ENCODE data around the gene TRPV4.

Gene TRPV4

DNA sequence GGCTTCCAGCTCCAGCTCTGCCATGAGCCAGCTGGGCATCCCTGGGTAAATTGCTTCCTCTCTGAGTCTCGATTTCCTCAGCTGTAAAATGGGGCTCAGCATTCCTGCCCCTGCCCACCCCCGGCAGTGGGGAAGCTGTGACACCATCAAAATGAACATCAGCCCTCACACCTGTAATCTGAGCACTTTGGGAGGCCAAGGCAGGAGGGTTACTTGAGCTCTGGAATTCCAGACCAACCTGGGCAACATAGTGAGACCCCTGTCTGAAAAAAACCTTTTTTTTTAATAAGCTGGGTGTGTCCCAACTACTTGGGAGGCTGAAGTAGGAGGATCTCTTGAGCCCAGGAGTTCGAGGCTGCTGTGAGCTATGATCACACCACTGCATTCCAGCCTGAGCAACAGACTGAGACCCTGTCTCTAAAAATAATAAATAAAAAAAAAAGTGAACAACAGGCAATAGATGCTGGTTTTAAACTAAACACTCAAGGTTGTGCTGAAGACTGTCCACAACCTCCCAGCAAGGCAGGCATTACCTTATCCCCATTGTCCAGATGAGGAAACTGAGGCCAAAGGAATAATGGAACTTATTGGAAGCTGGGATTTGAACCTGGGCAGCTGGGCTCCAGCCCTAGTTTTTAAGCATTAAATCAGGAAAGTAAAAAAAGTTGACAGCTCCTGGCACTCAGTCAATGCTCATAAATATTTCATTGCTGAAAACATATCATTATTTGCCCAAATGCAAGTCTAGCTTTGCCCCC is 4.3 kb downstream of the TRPV4 start:
- no peak for DNase-seq (ENCODE audit: low read depth)

DNA sequence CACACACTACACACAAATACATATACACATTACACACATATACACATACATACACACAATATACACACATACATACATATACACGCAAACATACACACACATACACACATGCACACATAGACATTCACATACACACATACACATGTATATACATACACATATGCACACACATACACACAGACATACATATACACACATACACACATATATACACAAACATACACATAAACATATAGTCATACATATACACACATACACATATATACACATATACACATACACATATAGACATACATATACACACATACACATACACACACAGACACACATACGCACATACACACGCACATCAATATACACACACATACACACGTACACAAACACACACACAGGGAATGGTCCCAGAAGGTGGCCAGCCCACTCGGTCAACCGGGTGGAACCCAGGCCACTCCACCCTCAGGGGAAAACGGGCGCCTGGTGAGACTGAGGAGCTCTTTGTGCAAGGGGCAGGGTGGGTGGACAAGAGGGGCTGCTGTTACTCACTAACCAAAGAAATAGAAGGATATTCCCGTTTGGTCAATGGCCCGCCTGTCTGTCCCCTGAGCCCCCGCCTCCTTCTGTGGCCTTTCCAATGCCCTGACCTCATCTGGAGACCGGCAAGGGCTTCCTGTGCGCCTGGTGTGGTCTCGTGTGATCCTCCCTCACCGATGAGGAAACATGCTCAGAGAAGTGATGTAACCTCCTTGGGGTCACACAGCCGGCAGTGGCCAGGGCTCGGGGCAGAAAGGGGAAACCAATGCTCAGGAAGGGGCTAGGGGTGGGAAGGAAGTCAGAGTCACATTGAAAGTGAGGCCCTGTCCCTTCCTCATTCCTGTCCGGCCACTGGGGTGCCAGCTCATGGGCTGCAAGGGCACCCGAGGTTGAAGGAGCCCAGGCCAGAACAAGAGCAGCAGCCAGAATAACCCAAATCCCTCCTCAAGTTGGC is 5.3 kb downstream of the TRPV4 start:
- peak; percentile 26 for DNase-seq (ENCODE audit: low read depth)

DNA sequence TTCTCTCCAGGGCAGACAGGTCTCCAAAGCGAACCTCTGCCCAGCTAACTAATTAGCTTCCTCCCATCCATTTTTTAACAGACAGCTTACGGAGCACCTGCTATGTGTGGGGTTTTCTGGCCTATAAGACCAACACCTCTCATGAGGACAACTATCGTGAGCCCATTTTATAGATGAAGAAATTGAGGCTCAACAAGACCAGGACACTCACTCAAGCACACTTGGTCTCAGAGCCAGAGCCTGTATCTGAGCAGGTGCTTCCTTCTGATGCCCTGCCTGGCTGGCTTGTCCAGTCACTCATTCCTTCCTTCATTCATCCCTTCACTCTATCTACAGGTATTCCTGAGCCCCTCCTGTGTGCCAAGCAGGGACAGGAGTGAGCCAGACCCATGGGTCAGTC is 6.1 kb downstream of the TRPV4 start:
- no peak for DNase-seq (ENCODE audit: low read depth)

DNA sequence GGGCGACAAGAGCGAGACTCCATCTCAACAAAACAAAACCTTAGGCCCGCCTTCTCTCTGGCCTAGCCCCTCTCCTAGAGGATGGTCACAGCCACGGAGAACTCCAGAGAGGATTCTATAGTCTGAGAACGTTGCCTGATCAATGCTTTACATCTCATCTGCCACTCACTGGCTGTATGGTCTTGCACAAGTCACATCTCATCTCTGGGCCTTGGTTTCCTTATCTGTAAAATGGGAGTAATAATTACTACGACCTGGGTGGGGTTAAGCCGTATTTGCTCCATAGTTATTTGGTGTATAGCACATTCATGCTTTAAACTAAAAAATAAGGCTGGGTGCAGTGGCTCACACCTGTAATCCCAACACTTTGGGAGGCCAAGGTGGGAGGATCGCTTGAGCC is 8.5 kb downstream of the TRPV4 start:
- DNase-seq (ENCODE audit: low read depth), result no peak

DNA sequence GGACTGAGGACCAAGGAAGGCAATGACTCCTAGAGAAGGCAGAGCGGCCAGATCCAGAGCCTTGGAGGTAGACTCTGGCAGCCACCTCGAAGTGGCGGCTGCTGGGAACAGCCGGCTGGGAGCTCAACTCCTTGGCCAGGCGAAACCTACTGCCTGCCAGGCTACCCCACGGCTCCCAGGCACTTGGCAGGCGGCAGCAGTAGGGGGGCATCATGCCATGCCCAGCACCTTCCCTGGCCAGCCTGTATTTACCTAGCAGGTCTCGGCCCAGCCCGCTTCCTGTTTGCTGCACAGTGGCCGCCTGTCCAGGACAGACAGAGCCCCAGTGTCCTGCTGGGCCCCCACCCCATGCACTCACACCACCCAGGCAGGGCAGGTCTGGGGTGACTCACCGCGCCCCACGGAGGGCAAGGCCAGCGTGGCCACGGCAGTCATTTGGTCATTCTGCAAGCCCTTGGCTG is 10.2 kb downstream of the TRPV4 start:
- no peak for DNase-seq (ENCODE audit: low read depth)

DNA sequence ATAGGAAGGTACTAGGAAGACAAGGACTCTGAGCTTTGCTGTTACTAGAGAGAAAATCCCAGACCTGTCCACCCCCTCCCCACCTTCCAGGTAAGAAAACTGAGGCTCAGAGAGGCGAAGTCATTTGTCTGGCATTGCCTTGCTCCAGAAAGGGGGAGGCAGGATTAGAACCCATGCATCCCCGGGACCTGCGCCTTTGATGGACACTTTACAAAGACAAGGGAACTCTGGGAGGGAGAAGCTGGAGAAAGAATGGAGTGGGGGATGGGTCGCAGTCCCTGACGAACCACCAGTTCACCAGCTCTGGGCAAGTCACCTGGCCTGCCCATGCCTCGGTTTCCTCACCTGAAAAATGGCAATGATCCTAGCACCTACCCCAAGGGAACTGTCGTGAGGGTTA is 10.8 kb downstream of the TRPV4 start:
- no peak for DNase-seq (ENCODE audit: low read depth)

DNA sequence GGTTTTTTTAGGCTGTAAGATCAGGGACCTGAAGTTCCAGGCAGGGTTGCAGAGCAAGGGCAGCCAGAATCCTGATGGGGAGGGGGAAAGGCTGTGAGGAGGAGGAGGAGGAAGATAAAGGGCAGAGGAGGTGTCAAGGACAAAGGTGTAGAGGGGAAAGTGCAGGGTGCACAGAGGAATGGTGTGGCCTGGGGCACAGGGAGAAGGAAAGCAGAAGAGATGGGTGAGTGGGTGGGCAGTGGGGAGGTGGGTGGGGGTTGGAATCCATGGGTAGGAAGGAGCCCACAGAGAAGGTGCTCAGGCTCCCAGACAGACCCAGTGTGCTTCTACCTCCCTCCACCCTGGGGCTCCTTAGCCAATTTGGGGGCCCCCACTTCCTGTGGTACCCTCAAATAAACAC is 11.2 kb downstream of the TRPV4 start:
- no peak for DNase-seq (ENCODE audit: low read depth)

DNA sequence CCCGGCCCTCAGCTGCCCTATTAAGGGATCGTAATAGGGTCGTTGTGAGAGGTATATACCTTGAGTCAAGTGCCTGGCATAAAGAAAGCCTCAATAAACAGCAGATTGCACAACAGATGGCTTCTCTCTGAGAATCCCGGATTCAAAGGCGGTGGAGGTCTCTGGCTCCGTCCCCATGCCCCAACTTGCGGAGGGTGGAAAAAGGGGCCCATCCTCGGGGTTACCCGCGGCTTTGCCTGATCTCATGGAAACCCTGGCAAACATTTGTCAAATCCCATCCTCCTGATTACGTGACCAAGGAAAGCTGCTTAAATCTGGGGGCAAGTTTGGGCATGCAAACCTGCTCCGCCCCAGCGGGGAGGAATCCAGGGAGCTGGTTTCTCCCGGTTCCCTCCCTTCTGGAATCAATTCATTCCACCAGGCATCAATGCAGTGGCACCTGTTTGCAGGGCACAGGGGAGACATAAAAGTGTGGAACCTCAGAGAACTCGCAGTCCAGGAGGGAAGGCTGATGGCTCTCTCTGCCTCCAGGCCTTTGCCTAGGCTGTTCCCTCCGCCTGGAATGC is 12.3 kb downstream of the TRPV4 start:
- no peak for DNase-seq (ENCODE audit: low read depth)

DNA sequence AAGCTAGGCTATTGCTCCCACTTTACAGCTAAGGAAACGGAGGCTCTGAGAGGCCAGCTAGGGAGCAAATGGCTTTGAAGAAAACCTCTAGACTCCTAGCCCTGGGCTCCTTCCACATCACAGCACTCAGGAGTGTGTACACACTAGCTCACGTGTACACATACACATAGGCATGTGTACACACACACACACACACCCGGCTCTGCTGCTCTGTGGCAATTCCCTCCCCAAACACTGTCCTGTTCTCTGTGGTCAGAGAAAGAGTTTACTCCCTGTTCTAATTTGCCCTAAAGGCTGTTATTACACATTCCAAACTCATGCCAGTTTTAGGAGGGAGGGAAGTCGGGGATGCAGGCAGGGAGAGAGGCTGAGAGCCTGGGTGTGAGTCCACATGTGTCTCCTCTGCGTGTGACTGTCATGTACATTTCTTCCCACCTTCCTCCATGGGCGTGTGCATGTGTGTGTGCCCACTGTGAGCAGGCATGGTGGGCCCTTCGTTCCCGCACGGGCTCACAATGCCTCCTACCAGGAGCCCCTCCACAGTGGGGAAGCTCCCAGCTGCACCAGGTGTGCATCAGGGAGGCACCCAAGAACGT is 14.2 kb downstream of the TRPV4 start:
- peak; percentile 41 for DNase-seq (ENCODE audit: low read depth)

DNA sequence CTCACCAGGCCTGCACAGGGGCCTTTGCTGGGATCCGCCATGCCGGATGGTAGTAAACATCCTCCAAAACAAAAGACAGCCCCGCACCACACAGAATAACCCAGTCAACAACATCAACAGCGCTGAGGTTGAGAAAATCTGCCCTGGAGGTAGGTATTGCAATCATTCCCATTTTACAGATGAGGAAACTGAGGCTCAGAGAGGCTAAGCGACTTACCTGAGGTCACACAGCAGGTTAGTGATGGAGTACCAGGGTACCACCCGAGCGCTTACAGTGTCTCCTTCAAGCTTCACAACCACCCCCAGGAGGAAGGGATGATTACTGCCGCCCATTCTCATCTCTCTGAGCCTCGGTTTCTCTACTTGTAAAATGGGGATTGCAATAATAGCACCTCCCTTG is 14.9 kb downstream of the TRPV4 start:
- no peak for DNase-seq (ENCODE audit: low read depth)

DNA sequence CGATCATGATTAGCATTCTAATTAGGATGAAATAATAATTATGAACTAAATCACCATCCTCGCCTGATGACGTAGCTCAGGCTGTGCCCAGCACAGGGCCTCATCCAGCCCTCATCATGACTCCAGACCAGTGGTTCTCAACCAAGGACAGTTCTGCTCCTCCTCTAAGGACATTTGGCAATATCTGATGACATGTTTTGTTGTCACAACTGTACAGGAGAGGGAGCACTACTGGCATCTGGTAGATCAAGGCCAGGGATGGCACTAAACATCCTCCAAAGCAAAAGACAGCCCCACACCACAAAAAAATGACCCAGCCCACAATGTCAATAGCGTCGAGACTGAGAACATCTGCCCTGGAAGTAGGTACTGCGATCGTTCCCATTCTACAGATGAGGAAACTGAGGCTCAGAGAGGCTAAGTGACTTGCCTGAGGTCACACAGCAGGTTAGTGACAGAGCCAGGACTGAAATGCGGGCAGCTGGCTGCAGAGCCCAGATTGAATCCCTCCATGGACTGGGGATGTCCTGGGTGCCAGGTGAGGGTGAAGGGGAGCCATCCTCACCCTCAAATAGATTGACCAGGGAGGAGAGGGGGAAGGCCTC is 15.5 kb downstream of the TRPV4 start:
- DNase-seq (ENCODE audit: low read depth), result no peak

DNA sequence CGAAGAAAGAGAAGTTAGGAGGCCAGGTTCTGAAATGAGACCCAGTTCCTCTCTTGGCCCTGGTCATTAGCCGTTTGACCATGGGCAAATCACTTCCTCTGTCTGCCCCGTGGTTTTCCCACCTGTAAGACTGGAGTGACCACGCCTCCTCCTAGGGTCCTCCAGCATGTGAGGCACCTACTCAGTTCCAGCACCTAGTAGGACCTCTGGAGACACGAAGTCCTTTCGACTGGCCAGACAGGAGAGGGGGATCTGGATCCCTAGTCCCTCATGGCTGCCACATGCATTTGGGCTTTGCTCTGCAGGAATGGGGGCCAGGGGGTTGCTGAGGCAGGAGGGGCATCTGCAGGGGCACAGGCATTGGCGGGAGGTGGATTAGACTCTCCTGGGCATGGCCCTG is 16.3 kb downstream of the TRPV4 start:
- DNase-seq (ENCODE audit: low read depth), result no peak

DNA sequence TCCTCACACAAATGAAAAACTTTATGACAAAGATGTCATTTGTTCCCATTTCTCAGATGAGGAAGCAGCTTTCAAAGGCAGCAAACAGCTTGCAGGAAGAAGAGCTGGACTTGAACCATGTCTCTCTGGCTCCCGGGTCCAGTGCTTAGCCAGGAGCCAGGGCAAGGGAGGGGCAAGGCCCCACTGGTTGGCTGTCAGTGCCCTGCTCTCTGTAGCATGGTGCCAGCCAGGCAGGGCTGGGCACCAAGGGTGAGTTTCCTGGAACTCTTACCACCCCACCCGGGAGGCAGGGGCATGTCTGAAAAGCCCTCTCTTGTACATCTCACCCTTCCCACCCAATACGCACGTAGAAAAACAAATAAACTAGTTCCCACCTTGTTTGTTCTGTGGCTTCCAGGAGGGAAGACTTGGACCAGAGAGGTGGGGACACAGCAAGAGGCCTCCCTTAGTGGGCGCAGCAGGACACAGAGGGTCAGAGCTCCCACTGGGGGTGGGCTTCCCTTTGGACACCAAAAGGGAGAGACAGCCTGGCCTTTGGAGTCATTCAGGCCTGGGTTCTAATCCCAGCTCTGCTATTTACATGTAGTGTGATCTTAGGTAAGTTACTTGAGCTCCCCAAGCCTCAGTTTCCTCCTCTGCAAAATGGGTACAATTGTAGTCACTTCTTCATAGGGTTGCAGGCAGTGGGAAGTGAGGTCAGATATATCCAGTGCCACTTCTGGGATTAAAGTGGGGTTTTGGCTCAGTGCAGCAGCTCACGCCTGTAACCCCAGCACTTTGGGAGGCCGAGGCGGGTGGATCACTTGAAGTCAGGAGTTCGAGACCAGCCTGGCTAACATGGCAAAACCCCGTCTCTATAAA is 17.2 kb downstream of the TRPV4 start:
- DNase-seq (ENCODE audit: low read depth), result no peak

DNA sequence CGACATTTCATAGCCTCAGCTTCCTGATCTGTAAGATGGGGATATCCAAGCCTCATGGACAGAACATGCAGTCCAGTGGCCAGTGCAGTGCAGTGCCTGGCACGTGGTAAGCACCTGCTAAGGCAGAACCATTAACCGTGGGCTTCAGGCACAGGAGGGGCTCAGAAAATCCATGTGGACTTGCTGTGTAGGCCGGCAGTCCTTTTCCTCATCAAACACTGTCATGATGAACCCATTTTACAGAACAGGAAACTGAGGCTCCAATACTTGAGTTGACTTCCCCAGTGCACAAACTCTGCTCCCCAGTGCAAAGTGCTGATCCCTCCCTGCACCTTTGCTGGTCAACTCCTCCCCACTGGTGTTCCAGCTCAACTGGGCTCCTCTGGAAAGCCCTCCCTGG is 18.0 kb downstream of the TRPV4 start:
- no peak for DNase-seq (ENCODE audit: low read depth)

DNA sequence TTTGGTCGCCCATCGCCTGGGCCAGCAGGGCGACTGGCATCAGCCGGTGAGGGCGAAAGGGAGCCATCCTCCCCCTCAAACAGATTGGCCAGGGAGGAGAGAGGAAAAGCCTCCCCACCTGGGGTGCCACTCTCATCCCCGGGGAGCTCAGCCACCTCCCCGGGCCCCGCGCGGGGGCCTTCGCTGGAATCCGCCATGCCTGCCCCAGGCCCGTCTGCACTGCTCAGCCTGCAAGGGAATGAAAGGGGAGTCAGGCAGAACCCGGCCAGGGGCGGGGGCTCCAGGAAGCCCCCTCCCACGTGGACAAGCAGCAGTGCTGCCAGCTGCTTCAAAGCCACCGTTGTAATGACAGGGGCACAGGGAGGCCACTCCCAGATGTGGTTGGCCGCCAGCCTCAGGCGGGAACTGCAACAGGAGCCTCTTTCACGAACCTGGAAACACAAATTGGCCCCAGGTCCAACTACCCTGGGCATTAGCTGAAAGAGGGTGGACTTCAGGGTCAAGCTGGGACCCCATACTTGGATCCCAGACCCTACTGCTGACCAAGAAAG is 18.5 kb downstream of the TRPV4 start:
- no peak for DNase-seq (ENCODE audit: low read depth)

DNA sequence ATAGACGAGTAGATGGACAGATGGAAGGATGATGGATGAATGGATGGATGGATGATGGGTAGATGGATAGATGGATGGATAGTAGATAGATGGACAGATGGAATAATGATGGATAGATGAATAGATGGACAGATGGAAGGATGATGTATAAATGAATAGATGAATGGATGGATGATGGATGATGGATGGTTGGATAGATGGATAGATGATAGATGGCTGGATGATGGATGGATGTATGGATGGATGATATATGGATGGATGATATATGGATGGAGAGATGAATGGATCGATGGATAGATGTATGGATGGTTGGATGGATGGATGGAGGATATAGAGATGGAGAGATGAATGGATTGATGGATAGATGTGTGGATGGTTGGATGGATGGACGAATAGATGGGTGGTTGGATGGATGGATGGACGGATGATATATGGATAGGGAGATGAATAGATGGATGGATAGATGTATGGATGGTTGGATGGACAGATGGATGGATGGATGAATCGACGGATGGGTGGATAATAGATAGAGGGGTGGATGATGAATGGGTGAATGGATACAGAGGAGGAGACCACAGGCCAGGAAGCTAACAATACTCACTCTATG is 19.3 kb downstream of the TRPV4 start:
- DNase-seq (ENCODE audit: low read depth), result no peak

DNA sequence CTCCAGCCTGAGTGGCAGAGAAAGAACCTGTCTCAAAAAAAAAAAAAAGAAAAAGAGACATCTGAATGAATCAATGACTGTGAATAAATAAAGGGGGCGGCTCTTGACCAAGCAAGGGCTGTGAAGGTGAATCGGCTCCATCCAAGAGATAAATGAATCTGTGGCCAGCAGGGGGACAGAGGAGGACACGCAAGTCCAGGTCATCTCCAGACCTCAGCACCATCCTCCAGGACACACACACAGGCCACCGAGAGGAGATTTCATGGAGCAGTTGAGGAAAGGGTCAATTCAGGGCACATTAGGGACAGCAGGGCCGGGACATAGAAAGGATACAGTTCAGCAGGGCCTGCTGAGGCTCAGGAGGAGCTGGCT is 21.6 kb downstream of the TRPV4 start:
- DNase-seq (ENCODE audit: low read depth), result no peak

DNA sequence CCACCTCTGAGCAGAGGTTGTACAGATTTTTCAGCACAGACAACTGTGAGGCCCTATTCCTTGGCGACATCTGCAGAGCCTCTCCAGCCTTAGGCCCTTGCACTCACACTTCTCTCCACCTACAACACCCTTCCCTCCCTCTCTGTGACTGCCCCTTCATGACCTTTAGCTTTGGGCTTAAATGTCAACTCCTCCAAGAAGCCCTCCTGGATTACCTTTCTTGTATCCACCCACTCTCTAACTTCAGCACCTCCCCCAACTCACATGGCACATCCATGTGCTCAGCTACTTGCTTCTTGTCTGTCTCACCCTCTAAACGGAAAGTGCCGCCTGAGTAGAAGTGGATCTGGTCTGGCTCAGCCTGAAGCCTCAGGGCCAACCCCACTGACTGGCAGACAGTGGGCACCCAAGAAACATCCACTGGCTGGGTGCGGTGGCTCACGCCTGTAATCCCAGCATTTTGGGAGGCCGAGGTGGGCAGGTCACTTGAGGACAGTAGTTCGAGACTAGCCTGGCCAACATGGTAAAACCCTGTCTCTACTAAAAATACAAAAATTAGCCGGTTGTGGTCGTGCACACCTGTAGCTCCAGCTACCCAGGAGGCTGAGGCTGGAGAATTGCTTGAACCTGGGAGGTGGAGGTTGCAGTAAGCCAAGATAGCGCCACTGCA is 22.1 kb downstream of the TRPV4 start:
- DNase-seq (ENCODE audit: low read depth), result no peak

DNA sequence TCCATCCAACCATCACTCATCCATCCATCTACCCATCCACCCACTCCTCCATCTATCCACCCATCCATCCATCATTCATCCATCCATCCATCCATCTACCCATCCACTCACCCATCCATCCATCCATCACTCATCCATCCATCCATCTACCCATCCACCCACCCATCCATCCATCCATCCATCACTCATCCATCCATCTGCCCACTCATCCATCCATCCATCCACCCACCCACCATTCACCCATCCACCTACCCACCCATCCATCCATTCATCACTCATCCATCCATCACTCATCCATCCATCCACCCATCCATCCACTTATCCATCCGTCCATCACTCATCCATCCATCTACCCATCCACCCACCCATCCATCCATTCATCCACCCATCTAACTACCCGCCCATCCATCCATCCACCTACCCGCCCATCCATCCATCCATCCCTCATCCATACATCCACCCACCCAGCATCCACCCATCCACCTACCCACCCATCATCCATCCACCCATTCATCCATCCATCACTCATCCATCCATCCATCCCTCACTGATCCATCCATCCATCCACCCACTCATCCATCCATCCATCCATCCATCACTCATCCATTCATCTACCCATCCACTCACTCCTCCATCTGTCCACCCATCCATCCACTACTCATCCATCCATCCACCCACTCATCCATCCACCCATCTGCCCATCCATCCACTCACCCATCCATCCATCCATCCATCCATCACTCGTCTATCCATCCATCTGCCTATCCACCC is 24.1 kb downstream of the TRPV4 start:
- DNase-seq (ENCODE audit: low read depth), result no peak
